COLO668 (cell line): ENCODE measurements around the gene CACFD1.

Experiments
- DNase-seq: peaks from one replicate; lab custom pipeline; 2025; ENCODE audit not compliant: unreplicated experiment; lab: John Stamatoyannopoulos, UW

Gene CACFD1

DNA sequence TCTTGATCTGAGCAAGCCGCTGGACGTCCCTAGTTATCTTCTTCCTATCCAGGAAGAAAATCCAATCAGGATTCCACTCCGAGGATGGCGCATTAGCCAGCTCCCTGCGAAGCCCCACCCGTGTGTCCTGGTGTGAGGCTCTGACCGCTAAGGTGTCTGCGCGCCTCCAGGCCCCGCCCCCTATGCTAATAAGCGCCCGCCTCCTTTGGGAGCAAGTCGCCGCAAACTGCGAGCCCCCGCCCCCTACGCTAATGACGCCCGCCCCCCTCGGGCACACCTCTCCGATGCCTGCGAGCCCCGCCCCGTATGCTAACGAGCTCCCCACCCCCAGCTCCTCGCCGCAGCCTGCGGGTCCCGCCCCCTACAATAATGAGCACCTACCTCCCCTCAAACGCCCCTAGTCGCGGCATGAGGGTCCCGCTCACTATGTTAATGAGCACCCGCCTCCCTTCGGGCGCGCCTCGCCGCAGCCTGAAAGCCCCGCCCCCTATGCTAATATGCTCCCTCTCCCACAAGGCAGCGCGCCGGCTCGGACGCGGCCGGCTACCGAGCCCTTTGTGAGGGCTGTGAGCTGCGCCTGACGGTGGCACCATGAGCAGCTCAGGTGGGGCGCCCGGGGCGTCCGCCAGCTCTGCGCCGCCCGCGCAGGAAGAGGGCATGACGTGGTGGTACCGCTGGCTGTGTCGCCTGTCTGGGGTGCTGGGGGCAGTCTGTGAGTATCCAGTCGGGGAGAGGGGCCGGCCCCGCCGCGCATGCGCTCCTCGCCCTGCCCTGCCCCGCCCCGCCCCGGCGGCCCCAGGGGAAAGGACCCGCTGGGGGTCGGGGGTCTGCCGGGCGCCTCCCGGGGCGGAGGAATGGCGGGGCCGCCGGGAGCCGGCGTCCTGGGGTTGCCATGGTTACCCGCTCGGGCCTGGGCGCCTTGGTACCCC lies at the start of gene CACFD1:
CACFD1 (plus strand) TSS at position 503 of the 929 bp plus-strand sequence; CDS start at position 592, 89 bp downstream.
- DNase-seq: peak; percentile 98

GRCh38 chr9:133415170-133415569 lies 44.6 kb upstream of the CACFD1 start:
- no peak for DNase-seq

DNA sequence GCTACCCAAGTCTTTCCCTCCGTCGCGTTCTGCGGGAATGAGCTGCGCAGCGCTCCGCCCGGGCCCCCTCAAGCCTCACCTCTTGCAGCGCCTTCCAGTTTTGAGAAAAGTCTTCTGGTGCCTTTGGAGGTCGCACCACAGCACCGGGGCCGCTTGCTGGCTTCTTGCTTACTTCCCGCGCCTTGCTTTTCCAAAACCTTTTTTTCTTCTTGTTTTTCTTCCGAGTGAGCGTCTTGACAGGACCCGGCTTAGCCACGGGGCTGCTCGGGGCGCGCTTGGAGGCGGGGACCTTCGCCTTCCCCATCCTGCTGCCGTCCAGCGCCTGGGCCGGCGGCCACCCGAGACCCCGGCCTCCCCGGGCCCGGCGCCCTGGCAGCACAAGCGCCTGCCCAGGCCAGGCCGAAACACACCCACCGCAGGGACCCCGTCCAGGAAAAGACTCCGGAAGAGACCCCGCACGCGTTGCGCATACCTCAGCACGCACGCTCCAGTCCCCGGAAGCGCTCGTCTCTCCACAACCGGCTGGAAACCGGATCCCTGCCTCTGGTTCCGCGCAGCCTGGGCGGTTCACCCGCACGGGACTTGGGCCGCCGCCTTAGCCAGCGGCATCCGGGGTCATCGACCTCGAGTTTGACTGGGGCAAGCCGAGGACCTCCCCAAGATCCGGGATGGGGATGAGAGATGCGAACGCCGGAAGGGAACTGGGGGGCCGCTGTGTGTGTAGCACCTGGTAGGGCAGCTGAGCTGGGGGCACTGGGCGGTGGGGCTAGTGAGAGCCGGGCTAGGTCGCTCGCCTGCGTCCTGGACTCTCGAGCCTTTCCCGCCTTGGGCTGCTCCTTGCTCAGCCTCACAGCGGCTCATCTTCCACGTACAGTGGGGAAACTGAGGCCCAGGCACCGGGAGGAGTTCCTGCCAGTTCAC lies 42.0 kb upstream of the CACFD1 start, which contains the start of gene REXO4:
REXO4 (minus strand) TSS at position 470 of the 921 bp plus-strand sequence; CDS start at position 304, 166 bp downstream.
- peak; percentile 85 for DNase-seq

DNA sequence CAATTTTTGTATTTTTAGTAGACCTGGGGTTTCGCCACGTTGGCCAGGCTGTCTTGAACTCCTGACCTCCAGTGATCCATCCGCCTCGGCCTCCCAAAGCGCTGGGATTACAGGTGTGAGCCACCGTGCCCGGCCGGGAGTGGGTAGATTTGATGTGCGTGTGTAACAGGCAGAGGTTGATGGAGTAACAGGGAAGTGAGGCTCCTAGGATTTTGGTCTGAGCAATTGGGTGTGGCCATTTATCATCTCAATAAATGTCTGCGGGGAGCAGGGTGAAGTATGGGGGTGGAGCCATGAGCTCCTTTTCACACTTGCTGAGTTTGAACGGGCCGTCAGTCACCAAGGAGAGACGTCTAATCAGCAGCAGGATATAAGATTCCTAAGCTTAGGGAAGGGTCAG lies 40.8 kb upstream of the CACFD1 start:
- DNase-seq: no peak

DNA sequence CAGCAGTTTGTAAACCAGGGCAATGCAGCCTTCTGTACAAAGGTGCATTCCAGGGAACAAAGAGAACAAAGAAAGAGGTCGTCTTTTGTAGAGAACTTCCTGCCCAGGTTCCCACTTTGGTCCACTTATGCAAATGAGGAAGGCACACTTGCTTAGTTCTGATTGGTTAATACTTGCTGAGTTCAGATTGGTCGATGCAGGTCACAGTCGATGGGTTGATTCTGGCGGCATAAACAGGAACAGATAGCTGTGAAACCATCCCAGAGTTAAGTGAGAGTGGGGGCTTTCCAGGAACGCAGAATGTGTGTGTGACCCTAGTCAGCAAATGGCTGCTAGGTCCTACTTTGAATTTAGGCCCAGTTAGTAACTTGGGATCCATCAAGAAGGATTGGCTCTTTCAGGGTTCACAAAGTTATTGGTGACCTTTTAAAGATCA lies 39.4 kb upstream of the CACFD1 start:
- DNase-seq: no peak

GRCh38 chr9:133421615-133422542 lies 37.9 kb upstream of the CACFD1 start, which contains the start of gene ADAMTS13:
Gene ADAMTS13 (plus strand): TSS chr9:133422367. CDS start chr9:133422444, 77 bp downstream.
- DNase-seq: no peak

DNA sequence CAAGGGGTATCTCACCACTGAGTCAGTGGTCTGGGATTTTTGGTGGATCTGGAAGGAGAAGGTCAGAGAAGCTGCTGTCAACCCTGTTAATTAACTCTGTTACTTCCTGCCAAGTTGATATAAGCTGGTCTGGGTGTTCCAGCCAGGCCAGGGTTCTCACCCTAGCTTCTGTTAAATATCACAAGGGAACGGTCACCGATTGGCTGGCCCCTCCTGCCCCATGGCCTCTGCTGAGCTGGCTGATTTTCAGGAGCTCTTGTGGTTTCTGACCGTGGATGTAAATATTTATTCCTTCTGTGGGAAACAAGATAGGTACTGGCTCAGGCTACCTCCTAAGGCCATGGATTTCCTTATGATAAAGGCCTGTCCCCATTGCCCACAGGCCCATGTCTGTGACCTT lies 36.6 kb upstream of the CACFD1 start:
- no peak for DNase-seq

DNA sequence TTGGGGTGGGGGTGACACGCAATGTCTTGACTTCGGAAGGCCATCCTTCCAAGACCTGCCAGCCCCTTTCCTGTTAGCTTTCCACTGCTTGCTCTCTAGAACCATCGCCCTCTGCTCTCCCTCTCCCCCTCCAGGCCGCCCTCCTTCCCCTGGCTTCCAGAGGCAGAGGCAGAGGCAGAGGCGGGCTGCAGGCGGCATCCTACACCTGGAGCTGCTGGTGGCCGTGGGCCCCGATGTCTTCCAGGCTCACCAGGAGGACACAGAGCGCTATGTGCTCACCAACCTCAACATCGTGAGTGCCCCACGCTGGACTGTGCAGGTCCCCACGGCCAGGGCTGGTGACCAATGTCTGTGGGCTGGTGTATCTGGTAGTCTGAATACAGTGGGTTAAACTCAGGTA lies 35.6 kb upstream of the CACFD1 start:
- no peak for DNase-seq

DNA sequence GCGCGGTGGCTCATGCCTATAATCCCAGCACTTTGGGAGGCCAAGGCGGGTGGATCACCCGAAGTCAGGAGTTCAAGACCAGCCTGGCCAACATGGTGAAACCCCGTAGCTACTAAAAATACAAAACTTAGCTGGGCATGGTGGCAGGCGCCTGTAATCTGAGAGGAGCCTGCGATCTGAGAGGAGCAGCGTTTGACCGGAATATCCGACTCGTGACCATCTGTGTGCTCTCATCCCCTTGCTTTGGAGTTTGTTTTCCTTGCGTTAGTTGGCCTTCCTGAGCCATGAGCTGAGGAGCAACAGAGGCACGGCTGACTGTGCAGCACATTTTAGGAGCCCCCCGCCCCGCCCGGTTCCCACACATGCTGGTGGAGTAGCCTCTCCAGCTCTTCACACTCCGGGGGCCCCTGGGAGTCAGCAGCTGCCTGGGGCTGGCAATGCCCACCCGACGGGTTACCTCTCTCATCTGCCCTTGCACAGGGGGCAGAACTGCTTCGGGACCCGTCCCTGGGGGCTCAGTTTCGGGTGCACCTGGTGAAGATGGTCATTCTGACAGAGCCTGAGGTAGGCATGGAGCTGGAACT lies 34.6 kb upstream of the CACFD1 start:
- DNase-seq: no peak

DNA sequence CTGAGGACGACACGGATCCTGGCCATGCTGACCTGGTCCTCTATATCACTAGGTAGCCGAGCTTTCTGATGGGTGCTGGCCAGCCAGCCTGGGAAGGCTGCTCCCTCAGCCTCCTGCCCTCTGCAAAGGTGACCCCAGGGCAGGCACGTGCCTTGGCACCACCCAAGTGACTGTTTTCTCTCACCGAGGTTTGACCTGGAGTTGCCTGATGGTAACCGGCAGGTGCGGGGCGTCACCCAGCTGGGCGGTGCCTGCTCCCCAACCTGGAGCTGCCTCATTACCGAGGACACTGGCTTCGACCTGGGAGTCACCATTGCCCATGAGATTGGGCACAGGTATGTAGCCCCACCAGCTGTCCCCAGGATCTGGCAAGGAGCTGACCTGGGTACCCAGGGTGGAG lies 33.8 kb upstream of the CACFD1 start:
- DNase-seq: no peak

DNA sequence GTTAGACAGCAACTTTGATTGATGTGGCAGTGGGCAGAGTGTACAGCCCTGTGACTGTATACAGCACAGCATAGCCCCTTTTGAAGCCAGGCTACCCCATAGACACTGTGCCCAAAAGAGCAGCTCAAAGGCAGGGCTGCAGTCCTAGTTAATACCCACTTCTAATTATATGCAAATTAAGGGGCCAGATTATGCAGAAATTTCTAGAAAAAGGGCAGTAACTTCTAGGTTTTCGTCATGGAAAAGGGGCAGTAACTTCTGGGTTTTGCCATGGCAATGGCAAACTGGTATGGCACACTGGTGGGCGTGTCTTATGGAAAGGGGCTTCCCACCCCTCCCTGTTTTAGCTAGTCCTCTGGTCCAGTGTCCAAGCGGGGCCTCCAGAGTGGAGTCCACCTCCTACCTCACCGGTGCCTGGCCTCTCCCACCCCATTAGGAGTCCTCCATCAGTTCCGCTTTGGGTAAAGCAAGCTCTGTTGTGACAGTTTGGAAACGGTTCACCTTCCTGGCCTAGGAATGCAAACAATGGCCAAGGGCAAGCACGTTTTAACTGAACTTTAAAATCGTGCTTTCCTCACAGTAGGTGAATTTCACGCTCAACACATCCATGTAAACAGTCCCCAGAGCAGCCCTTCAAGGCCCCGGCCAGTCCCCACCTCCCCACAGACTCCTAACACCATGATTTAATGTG lies 32.0 kb upstream of the CACFD1 start:
- DNase-seq: no peak

DNA sequence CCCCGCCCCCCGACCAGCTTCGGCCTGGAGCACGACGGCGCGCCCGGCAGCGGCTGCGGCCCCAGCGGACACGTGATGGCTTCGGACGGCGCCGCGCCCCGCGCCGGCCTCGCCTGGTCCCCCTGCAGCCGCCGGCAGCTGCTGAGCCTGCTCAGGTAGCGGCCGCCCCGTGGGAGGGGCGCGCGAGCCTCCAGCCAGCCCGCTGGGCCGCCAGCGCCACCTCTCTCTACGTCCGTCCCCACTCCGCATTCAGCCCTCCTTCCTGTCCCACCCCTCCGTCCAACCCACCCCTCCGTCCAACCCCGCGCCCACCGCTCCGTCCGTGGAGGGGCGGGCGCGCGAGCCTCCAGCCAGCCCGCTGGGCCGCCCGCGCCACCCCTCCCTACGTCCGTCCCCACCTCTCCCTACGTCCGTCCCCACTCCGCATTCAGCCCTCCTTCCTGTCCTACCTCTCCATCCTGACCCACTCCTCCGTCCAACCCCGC lies 31.1 kb upstream of the CACFD1 start:
- peak; percentile 74 for DNase-seq

DNA sequence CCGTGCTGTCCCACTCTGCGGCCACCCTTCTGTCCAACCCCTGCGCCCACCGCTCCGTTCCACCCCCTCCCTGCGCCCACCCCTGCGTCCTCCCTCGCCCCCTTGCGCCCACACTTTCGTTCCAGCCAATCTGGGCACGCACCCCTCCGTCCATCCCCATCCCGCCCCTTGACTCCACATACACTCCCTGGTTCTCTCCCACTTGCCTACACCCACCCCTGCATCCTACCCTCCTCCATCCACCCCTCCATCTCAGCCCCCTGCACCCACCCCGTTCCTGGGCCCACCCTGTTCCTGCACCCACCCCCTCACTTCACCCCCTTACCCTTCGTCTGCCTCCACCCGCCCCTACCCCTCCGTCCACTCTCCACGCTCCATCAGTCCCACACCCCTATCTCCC lies 30.6 kb upstream of the CACFD1 start:
- DNase-seq: no peak

GRCh38 chr9:133429641-133430161 lies 30.1 kb upstream of the CACFD1 start:
- peak; percentile 51 for DNase-seq

DNA sequence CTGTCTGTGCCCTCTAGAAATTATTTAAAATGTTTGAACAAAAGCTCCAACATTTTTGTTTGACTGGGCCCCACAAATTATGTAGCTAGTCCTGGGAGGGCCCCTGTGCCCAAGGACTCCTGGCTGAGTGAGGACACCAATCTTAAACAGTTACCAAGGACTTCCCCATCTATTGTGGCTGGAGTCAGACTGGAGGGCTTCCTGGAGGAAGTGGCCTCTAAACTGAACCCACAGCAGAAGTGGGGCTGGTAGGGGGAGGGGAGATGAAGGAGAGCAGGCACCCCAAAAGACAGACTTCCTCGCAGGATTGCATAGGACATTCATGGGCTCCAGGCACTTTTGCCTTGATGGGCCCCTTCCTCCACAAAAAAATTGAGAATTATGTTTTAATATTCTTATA lies 29.5 kb upstream of the CACFD1 start:
- no peak for DNase-seq

DNA sequence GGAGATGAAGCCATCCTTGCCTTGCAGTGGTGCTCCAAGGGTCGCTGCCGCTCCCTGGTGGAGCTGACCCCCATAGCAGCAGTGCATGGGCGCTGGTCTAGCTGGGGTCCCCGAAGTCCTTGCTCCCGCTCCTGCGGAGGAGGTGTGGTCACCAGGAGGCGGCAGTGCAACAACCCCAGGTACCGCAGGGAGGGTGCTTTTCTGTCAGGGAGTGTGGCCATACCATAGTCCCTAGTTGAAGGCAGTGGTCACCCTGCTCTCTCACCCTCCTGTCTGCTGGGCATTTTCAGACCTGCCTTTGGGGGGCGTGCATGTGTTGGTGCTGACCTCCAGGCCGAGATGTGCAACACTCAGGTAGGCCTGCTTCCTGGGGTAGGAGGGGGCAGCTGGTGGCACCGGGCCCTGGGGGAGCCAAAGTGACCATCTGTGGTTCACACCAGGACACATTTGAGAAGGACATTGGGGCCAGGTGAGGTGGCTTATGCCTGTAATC lies 26.4 kb upstream of the CACFD1 start:
- no peak for DNase-seq

DNA sequence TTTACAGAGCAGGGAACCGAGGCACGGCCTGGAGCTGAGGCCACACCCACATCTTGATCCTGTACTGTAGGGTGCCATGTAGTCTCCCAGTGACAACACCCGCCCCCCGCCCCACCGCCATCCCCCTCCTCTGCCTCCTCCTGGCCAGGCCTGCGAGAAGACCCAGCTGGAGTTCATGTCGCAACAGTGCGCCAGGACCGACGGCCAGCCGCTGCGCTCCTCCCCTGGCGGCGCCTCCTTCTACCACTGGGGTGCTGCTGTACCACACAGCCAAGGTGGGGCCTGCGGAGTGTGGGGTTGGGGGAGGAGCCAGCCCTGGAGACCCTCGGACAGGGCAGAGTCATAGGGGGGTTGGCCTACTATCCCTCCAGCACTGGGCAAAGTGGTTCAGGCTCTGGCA lies 23.1 kb upstream of the CACFD1 start:
- no peak for DNase-seq

DNA sequence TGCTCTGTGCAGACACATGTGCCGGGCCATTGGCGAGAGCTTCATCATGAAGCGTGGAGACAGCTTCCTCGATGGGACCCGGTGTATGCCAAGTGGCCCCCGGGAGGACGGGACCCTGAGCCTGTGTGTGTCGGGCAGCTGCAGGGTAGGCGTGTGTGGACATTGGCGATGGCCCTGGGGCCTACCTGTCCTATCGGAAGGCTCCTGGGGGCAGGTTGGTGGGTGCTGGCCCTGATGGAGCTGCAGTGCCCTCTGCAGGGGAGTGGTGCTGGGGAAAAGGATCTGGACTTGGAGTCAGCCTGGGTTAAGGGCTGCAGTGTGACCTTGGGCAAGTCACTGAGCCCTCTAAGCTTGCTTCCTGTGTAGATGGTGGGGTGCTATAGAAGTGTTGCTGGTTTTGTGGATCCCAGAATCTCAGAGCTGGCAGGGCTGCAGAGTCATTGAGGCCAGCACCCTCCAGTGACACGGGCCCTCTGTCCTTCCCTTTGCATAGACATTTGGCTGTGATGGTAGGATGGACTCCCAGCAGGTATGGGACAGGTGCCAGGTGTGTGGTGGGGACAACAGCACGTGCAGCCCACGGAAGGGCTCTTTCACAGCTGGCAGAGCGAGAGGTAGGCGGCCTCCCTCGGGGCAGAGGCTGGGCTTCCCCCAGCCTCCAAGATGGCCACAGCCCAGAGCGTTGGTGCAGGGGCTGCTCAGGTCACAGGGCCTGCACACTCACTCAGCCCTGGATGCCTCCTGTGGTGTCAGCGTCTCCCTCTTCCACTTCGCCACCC lies 21.8 kb upstream of the CACFD1 start:
- DNase-seq: no peak
